WTC11 (cell line): ENCODE results near the gene SLC35E3. TPM values are rescaled to one million over a fixed set of nuclear protein-coding genes. Genes with fewer than 3 reads are reported as not detected.

Experiments used
- ATAC-seq: fragments of 200-7000 bp; cut with Tn5 transposase; 2 replicates; pipeline ENCODE4 v1.10.0; 2021; ENCODE audit warnings: mild to moderate bottlenecking, moderate library complexity
- CTCF ChIA-PET: fragments of 300-600 bp; sonication (Branson Sonifier 250); formaldehyde crosslinking; loops from one replicate; lab custom pipeline; 2021; ENCODE audit warnings: antibody characterized with exemption; lab: Charles Lee
- POLR2A ChIA-PET: fragments of 350-600 bp; sonication (Branson Sonifier 250); formaldehyde crosslinking; loops from one replicate; lab custom pipeline; 2021; ENCODE audit warnings: antibody characterized with exemption; lab: Charles Lee
- DNase-seq: peaks from one replicate; pipeline ENCODE4 v3.0.0; 2021; ENCODE audit warnings: low spot score
- H3K27ac Mint-ChIP-seq: 2 replicates; pipeline ENCODE4 v1.8.0; 2021; ENCODE audit warnings: mixed read lengths
- H3K27me3 Mint-ChIP-seq: 2 replicates; pipeline ENCODE4 v1.8.0; 2021; ENCODE audit warnings: low read depth, mild to moderate bottlenecking, moderate library complexity, mixed read lengths
- H3K36me3 Mint-ChIP-seq: 2 replicates; pipeline ENCODE4 v1.8.0; 2021; ENCODE audit warnings: mixed read lengths
- H3K4me1 Mint-ChIP-seq: 2 replicates; pipeline ENCODE4 v1.8.0; 2022; ENCODE audit warnings: mixed read lengths
- H3K4me3 Mint-ChIP-seq: 2 replicates; pipeline ENCODE4 v1.8.0; 2021; ENCODE audit warnings: mild to moderate bottlenecking, moderate library complexity, mixed read lengths
- H3K9me3 Mint-ChIP-seq: 2 replicates; pipeline ENCODE4 v1.8.0; 2021; ENCODE audit warnings: mixed read lengths
- ATF1 ChIP-seq: sonication (generic); formaldehyde crosslinking; IDR thresholded peaks from 2 replicates; pipeline ENCODE4 v1.8.1; 2023; ENCODE audit warnings: mild to moderate bottlenecking, moderate library complexity, missing genetic modification reagents
- CBFB ChIP-seq: sonication (generic); formaldehyde crosslinking; IDR thresholded peaks from 2 replicates; pipeline ENCODE4 v1.8.1; 2022; ENCODE audit warnings: mild to moderate bottlenecking, low read depth, missing genetic modification reagents
- GTF2I ChIP-seq: fragments of 250-450 bp; sonication (Bioruptor Pico); conservative IDR thresholded peaks from 2 replicates; pipeline ENCODE4 v1.4.0; 2021; ENCODE audit warnings: mild to moderate bottlenecking
- NFATC4 ChIP-seq: fragments of 250-450 bp; sonication (Bioruptor Pico); IDR thresholded peaks from 2 replicates; pipeline ENCODE4 v1.9.0; 2021; ENCODE audit warnings: mild to moderate bottlenecking
- NR3C1 ChIP-seq: sonication (generic); formaldehyde crosslinking; conservative IDR thresholded peaks from 2 replicates; pipeline ENCODE4 v1.8.1; 2023; ENCODE audit warnings: low read depth, mild to moderate bottlenecking, missing genetic modification reagents
- SMAD3 ChIP-seq: sonication (generic); formaldehyde crosslinking; IDR thresholded peaks from 2 replicates; pipeline ENCODE4 v1.8.0; 2022; ENCODE audit warnings: missing genetic modification reagents, mild to moderate bottlenecking, borderline replicate concordance
- TP53 ChIP-seq: sonication (generic); formaldehyde crosslinking; IDR thresholded peaks from 2 replicates; pipeline ENCODE4 v1.8.1; 2023; ENCODE audit warnings: mild to moderate bottlenecking, missing genetic modification reagents
- ZNF138 ChIP-seq: sonication (generic); formaldehyde crosslinking; conservative IDR thresholded peaks from 2 replicates; pipeline ENCODE4 v1.8.1; 2022; ENCODE audit warnings: mild to moderate bottlenecking, moderate library complexity, missing genetic modification reagents
- ZNF219 ChIP-seq: sonication (generic); formaldehyde crosslinking; IDR thresholded peaks from 2 replicates; pipeline ENCODE4 v1.8.0; 2023; ENCODE audit warnings: missing genetic modification reagents, mild to moderate bottlenecking, borderline replicate concordance
- ZNF263 ChIP-seq: sonication (generic); formaldehyde crosslinking; IDR thresholded peaks from 2 replicates; pipeline ENCODE4 v1.8.1; 2022; ENCODE audit warnings: low read depth, mild to moderate bottlenecking, moderate library complexity, missing genetic modification reagents
- ZNF423 ChIP-seq: fragments of 250-450 bp; sonication (Bioruptor Pico); IDR thresholded peaks from 2 replicates; pipeline ENCODE4 v2.1.2; 2022; ENCODE audit warnings: mild to moderate bottlenecking, moderate library complexity
- total RNA-seq: library from RNA; stranded (reverse); gene quantifications from 3 replicates; pipeline ENCODE4 v1.2.3, GENCODE V29; 2021
- TF ChIP-seq, protein P1 (sequence below): sonication (generic); formaldehyde crosslinking; IDR thresholded peaks from 2 replicates; pipeline ENCODE4 v1.8.1; 2022; ENCODE audit warnings: mild to moderate bottlenecking, missing genetic modification reagents, moderate library complexity, borderline replicate concordance
- TF ChIP-seq, protein P2 (sequence below): sonication (generic); formaldehyde crosslinking; IDR thresholded peaks from 2 replicates; pipeline ENCODE4 v1.8.1; 2022; ENCODE audit warnings: low read depth, mild to moderate bottlenecking, moderate library complexity, missing genetic modification reagents, borderline replicate concordance
- TF ChIP-seq, protein P3 (sequence below): fragments of 250-450 bp; sonication (Bioruptor Pico); IDR thresholded peaks from 2 replicates; pipeline ENCODE4 v1.8.0; 2021; ENCODE audit warnings: mild to moderate bottlenecking
- TF ChIP-seq, protein P4 (sequence below): sonication (generic); formaldehyde crosslinking; IDR thresholded peaks from 2 replicates; pipeline ENCODE4 v1.8.0; 2023; ENCODE audit warnings: mild to moderate bottlenecking, missing genetic modification reagents
- TF ChIP-seq, protein P5 (sequence below): sonication (generic); formaldehyde crosslinking; IDR thresholded peaks from 2 replicates; pipeline ENCODE4 v1.8.1; 2022; ENCODE audit warnings: mild to moderate bottlenecking, moderate library complexity, missing genetic modification reagents
- TF ChIP-seq, protein P6 (sequence below): sonication (generic); formaldehyde crosslinking; IDR thresholded peaks from 2 replicates; pipeline ENCODE4 v1.8.1; 2023; ENCODE audit warnings: mild to moderate bottlenecking, missing genetic modification reagents
- TF ChIP-seq, protein P7 (sequence below): sonication (generic); formaldehyde crosslinking; IDR thresholded peaks from 2 replicates; pipeline ENCODE4 v1.8.1; 2022; ENCODE audit warnings: low read depth, missing genetic modification reagents, borderline replicate concordance
- TF ChIP-seq, protein P8 (sequence below): sonication (generic); formaldehyde crosslinking; IDR thresholded peaks from 2 replicates; pipeline ENCODE4 v1.8.0; 2022; ENCODE audit warnings: mild to moderate bottlenecking, missing genetic modification reagents
- TF ChIP-seq, protein P9 (sequence below): fragments of 250-450 bp; sonication (Bioruptor Pico); IDR thresholded peaks from 2 replicates; pipeline ENCODE4 v1.9.0; 2021; ENCODE audit warnings: moderate library complexity, mild to moderate bottlenecking, inconsistent platforms, borderline replicate concordance

The SLC35E3 gene
- total RNA-seq, 1 experiment from 2014 or later = 11.3 TPM

DNA sequence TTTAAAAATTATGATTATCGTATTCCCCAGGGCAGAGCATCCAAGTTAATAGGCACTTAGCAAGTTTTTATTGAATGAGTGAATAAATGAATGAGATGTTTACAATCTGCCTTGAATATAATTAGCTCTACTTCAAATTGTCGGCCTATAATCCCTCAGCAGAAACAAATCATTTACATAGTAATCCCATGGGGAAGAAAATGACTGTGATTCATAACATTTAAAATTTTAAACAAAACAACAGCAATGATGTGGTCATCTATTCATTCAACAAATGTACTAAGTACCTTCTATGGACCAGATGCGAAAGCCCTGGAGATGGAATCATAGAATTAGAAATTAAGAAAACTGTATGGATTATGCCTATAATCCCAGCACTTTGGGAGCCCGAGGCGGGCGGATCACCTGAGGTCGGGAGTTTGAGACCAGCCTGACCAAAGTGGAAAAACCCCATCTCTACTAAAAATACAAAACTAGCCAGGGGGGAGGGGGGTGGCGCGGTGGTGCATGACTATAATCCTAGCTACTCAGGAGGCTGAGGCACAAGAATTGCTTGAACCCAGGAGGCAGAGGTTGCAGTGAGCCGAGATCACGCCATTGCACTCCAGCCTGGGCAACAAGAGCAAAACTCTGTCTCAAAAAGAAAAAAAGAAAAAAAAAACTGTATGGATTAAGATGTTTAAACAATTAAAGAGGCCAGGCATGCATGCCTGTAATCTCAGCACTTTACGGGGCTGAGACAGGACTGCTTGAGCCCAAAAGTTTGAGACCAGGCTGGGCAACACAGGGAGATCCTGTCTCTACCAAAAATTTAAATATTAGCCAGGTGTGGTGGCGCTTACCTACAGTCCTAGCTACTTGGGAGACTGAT, 44.3 kb downstream of the SLC35E3 start (continued):
- TF ChIP-seq, protein P1, sequence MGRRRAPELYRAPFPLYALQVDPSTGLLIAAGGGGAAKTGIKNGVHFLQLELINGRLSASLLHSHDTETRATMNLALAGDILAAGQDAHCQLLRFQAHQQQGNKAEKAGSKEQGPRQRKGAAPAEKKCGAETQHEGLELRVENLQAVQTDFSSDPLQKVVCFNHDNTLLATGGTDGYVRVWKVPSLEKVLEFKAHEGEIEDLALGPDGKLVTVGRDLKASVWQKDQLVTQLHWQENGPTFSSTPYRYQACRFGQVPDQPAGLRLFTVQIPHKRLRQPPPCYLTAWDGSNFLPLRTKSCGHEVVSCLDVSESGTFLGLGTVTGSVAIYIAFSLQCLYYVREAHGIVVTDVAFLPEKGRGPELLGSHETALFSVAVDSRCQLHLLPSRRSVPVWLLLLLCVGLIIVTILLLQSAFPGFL = no peak
- TF ChIP-seq, protein P2, sequence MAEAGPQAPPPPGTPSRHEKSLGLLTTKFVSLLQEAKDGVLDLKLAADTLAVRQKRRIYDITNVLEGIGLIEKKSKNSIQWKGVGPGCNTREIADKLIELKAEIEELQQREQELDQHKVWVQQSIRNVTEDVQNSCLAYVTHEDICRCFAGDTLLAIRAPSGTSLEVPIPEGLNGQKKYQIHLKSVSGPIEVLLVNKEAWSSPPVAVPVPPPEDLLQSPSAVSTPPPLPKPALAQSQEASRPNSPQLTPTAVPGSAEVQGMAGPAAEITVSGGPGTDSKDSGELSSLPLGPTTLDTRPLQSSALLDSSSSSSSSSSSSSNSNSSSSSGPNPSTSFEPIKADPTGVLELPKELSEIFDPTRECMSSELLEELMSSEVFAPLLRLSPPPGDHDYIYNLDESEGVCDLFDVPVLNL (CRISPR knock-in tag) = no peak

DNA sequence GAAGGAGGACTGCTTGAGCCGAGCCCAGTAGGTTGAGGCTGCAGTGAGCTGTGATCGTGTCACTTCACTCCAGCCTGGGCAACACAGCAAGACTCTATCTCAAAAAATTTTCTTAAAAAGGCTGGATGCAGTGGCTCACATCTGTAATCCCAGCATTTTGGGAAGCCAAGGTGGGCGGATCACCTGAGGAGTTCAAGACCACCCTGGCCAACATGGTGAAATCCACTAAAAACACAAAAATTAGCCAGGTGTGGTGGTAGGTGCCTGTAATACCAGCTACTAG, 44.9 kb downstream of the SLC35E3 start:
- Mint-ChIP-seq H3K9me3 (no peaks in the 10 kb centered on the region), H3K4me3 (no peak overlapping the region), H3K27ac (no peak overlapping the region), H3K4me1 (peaks cover 13% of the 10 kb centered on the region), H3K27me3 (no peaks in the 10 kb centered on the region), H3K36me3 (no peaks in the 10 kb centered on the region)
- DNase-seq (no peak), ATAC-seq (no peak)
- TF ChIP-seq, protein P3, sequence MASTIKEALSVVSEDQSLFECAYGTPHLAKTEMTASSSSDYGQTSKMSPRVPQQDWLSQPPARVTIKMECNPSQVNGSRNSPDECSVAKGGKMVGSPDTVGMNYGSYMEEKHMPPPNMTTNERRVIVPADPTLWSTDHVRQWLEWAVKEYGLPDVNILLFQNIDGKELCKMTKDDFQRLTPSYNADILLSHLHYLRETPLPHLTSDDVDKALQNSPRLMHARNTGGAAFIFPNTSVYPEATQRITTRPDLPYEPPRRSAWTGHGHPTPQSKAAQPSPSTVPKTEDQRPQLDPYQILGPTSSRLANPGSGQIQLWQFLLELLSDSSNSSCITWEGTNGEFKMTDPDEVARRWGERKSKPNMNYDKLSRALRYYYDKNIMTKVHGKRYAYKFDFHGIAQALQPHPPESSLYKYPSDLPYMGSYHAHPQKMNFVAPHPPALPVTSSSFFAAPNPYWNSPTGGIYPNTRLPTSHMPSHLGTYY = no peak
- TF ChIP-seq, protein P4, sequence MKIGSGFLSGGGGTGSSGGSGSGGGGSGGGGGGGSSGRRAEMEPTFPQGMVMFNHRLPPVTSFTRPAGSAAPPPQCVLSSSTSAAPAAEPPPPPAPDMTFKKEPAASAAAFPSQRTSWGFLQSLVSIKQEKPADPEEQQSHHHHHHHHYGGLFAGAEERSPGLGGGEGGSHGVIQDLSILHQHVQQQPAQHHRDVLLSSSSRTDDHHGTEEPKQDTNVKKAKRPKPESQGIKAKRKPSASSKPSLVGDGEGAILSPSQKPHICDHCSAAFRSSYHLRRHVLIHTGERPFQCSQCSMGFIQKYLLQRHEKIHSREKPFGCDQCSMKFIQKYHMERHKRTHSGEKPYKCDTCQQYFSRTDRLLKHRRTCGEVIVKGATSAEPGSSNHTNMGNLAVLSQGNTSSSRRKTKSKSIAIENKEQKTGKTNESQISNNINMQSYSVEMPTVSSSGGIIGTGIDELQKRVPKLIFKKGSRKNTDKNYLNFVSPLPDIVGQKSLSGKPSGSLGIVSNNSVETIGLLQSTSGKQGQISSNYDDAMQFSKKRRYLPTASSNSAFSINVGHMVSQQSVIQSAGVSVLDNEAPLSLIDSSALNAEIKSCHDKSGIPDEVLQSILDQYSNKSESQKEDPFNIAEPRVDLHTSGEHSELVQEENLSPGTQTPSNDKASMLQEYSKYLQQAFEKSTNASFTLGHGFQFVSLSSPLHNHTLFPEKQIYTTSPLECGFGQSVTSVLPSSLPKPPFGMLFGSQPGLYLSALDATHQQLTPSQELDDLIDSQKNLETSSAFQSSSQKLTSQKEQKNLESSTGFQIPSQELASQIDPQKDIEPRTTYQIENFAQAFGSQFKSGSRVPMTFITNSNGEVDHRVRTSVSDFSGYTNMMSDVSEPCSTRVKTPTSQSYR (CRISPR knock-in tag) = no peak
- TF ChIP-seq ZNF138 (CRISPR knock-in tag) = no peak
- TF ChIP-seq, protein P5, sequence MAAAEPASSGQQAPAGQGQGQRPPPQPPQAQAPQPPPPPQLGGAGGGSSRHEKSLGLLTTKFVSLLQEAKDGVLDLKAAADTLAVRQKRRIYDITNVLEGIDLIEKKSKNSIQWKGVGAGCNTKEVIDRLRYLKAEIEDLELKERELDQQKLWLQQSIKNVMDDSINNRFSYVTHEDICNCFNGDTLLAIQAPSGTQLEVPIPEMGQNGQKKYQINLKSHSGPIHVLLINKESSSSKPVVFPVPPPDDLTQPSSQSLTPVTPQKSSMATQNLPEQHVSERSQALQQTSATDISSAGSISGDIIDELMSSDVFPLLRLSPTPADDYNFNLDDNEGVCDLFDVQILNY (CRISPR knock-in tag) = no peak
- CTCF ChIA-PET = no interaction called here
- POLR2A ChIA-PET = no interaction called here

DNA sequence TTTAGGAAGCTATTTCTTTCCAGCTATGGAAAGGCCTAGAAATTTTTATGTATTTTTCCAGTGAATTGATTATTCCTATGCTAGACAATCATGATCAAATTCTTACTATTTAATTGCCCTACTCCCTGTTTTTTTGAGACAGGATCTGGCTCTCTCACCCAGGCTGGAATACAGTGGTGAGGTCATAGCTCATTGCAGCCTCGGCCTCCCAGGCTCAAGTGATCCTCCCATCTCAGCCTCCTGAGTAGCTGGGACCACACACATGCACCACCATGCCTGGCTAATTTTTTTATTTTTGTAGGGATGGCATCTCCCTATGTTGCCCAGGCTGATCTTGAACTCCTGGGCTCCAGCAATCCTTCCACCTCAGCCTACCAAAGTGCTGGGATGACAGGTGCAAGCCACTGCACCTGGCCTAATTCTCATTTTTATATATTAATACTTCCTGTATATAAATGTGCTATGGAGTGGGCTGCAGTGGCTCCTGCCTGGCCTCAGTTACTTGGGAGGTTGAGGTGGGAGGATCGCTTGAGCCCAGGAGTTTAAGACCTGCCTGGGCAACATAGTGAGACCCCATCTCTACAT, 46.0 kb downstream of the SLC35E3 start:
- Mint-ChIP-seq H3K9me3 (no peaks in the 10 kb centered on the region), H3K27ac (no peak overlapping the region)
- CTCF ChIA-PET = no interaction called here
- TF ChIP-seq ZNF423 = no peak
- TF ChIP-seq, protein P6, sequence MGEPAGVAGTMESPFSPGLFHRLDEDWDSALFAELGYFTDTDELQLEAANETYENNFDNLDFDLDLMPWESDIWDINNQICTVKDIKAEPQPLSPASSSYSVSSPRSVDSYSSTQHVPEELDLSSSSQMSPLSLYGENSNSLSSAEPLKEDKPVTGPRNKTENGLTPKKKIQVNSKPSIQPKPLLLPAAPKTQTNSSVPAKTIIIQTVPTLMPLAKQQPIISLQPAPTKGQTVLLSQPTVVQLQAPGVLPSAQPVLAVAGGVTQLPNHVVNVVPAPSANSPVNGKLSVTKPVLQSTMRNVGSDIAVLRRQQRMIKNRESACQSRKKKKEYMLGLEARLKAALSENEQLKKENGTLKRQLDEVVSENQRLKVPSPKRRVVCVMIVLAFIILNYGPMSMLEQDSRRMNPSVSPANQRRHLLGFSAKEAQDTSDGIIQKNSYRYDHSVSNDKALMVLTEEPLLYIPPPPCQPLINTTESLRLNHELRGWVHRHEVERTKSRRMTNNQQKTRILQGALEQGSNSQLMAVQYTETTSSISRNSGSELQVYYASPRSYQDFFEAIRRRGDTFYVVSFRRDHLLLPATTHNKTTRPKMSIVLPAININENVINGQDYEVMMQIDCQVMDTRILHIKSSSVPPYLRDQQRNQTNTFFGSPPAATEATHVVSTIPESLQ = no peak
- TF ChIP-seq ZNF263 = no peak
- TF ChIP-seq GTF2I (CRISPR knock-in tag) = no peak
- TF ChIP-seq, protein P7, sequence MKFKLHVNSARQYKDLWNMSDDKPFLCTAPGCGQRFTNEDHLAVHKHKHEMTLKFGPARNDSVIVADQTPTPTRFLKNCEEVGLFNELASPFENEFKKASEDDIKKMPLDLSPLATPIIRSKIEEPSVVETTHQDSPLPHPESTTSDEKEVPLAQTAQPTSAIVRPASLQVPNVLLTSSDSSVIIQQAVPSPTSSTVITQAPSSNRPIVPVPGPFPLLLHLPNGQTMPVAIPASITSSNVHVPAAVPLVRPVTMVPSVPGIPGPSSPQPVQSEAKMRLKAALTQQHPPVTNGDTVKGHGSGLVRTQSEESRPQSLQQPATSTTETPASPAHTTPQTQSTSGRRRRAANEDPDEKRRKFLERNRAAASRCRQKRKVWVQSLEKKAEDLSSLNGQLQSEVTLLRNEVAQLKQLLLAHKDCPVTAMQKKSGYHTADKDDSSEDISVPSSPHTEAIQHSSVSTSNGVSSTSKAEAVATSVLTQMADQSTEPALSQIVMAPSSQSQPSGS (CRISPR knock-in tag) = no peak
- TF ChIP-seq, protein P8, sequence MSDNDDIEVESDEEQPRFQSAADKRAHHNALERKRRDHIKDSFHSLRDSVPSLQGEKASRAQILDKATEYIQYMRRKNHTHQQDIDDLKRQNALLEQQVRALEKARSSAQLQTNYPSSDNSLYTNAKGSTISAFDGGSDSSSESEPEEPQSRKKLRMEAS (CRISPR knock-in tag) = no peak
- TF ChIP-seq, protein P9, sequence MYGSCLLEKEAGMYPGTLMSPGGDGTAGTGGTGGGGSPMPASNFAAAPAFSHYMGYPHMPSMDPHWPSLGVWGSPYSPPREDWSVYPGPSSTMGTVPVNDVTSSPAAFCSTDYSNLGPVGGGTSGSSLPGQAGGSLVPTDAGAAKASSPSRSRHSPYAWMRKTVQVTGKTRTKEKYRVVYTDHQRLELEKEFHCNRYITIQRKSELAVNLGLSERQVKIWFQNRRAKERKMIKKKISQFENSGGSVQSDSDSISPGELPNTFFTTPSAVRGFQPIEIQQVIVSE (CRISPR knock-in tag) = no peak
- no peak for TF ChIP-seq NFATC4 (CRISPR knock-in tag)
- no peak for TF ChIP-seq ATF1 (CRISPR knock-in tag)
- no peak for TF ChIP-seq NR3C1 (CRISPR knock-in tag)
- TF ChIP-seq CBFB = no peak
- TF ChIP-seq SMAD3 (CRISPR knock-in tag) = no peak
- no peak for TF ChIP-seq ZNF219
- no peak for TF ChIP-seq TP53 (CRISPR knock-in tag)

More for the DNA sequence above, 46.0 kb downstream of the SLC35E3 start:
- no peaks in the 10 kb centered on the region for H3K27me3 Mint-ChIP-seq
- no peak overlapping the region for H3K4me3 Mint-ChIP-seq
- H3K36me3 Mint-ChIP-seq = no peaks in the 10 kb centered on the region
- POLR2A ChIA-PET = no interaction called here
- H3K4me1 Mint-ChIP-seq = peaks cover 12% of the 10 kb centered on the region
- ATAC-seq (no peak), DNase-seq (no peak)
